Right lobe of liver (tissue), 6 donors: Measurements from ENCODE around the gene VSIG10L. TPM values are rescaled to one million over a fixed set of nuclear protein-coding genes. Genes with fewer than 3 reads are reported as not detected.
A peak's percentile ranks its signal among the peaks of the same experiment; 100 is the strongest.

Experiments
- ATAC-seq, 4 donors: fragments of 200-7000 bp; cut with Tn5 transposase; one replicate each; pipeline ENCODE4 v1.9.1; 2020; ENCODE audit warnings: mild to moderate bottlenecking in 4 of 4, moderate library complexity in 4 of 4
- DNase-seq, 3 donors: peaks; one replicate each; pipeline ENCODE4 v3.0.0-alpha.2; 2020
- H3K27ac ChIP-seq, 3 donors: fragments of 200-600 bp; one replicate each; pipeline ENCODE4 v1.8.0; 2022
- H3K27me3 ChIP-seq, 2 donors: fragments of 200-600 bp; one replicate each; pipeline ENCODE4 v1.8.0; 2022
- H3K36me3 ChIP-seq, 4 donors: fragments of 200-600 bp; sonication (generic) in 1 of 4; one replicate each; pipeline versions ENCODE4 v1.5.1 to v1.8.0; 2017 to 2022; ENCODE audit warnings: control low read depth in 1 of 4
- H3K4me1 ChIP-seq, 4 donors: fragments of 200-600 bp; sonication (generic) in 1 of 4; one replicate each; pipeline versions ENCODE4 v1.5.1 to v1.8.0; 2017 to 2022; ENCODE audit warnings: control low read depth in 1 of 4
- H3K4me3 ChIP-seq, 3 donors: fragments of 200-600 bp; one replicate each; pipeline ENCODE4 v1.8.0; 2022
- H3K9me3 ChIP-seq, 4 donors: fragments of 200-600 bp; sonication (generic) in 1 of 4; one replicate each; pipeline versions ENCODE4 v1.5.1 to v1.8.0; 2017 to 2022; ENCODE audit warnings: control low read depth in 1 of 4
- POLR2A ChIP-seq: fragments of 450-650 bp; IDR thresholded peaks from one replicate; pipeline ENCODE4 v1.6.1; 2017; ENCODE audit warnings: antibody characterized with exemption, mild to moderate bottlenecking
- WGBS: methylation state at CpG from one replicate; pipeline ENCODE4 v1.1.6; 2018; ENCODE audit warnings: low coverage, low lambda C conversion rate; ENCODE audit not compliant: insufficient coverage; ENCODE audit errors: missing lambda C conversion rate; 5-methylcytosine and 5-hydroxymethylcytosine counted together
- intact Hi-C, 2 donors: fragments of 100-400 bp; cut with DNase I; formaldehyde crosslinking; loops; one replicate each; pipeline versions ENCODE4 v1.11.2 to v1.14.1; 2022
- total RNA-seq, 6 experiments: library from RNA; depleted of rRNA in 2 of 6; stranded (reverse); fragments of >200 nt in 2 of 6; fragmentation: NEBNext Ultra II Directional in 3 of 6; extraction: Animal tissue kit (Norgen Biotek cat#: 25700) in 3 of 6; gene quantifications; one replicate each; pipeline versions ENCODE4 v1.1.0 to v1.2.4, GENCODE V29; 2016 to 2023
- TF ChIP-seq, protein P1 (sequence below), 4 donors: fragments of 200-600 bp in 3 of 4; fragments of 450-650 bp in 1 of 4; IDR thresholded peaks; one replicate each; pipeline versions ENCODE4 v1.5.1 to v1.8.0; 2016 to 2022; ENCODE audit warnings: antibody characterized with exemption in 4 of 4, mild to moderate bottlenecking in 2 of 4
- donor health status: DM: no; HTN: yes; CAD: no.
- donor health status: DM: no; HTN: no; CAD: no.
- donor health status: DM: no; HTN: no; CAD: no.
- donor health status: DM: no; HTN: yes; CAD: no.
- donor health status: DM: no; HTN: yes; CAD: no.

The VSIG10L gene
- total RNA-seq, 6 experiments from 2014 or later = 1.3 to 4.5 (median 2.8) TPM

DNA sequence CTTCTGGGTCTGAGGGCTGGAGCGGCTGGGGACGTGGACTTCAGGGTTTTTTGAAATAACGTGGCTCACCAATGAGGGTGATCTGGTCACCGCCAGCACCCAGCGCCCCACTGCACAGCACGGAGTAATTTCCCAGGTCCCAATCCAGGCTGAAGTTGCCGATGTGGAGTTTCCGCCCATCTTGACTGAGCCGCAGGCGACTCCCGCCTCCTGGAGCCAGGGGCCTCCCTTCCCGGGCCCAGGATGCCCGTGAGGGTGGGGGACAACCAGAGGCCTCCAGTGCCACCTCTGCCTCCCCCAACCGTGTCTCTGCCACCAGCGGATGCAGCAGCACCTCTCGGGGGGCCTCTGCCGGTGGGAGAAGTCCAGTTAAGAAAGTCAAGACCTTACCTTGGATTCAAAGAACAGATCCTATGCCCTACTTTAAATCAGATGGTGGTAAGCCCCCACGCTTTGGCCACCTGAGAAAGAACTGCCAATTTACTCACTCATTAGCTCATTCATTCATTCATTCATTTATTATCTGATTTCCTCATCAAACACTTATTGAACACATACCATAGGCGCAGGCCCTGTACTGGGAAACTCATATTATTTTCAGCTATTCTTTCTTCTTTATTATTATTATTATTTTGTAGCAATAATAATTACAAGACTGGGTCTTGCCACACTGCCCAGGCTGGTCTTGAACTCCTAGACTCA, 3.9 kb downstream of the VSIG10L start:
- peaks cover 0 to 18% (median 0%) of the 10 kb centered on the region in 4 donors for H3K4me1 ChIP-seq
- WGBS = 81% methylated on average over 5 of the region's 19 CpGs
- no peaks in the 10 kb centered on the region for H3K9me3 ChIP-seq
- peak overlapping the region in 1 of 3 donors; percentile 65 for H3K4me3 ChIP-seq
- no peak for DNase-seq
- TF ChIP-seq POLR2A = no peak
- TF ChIP-seq, protein P1, sequence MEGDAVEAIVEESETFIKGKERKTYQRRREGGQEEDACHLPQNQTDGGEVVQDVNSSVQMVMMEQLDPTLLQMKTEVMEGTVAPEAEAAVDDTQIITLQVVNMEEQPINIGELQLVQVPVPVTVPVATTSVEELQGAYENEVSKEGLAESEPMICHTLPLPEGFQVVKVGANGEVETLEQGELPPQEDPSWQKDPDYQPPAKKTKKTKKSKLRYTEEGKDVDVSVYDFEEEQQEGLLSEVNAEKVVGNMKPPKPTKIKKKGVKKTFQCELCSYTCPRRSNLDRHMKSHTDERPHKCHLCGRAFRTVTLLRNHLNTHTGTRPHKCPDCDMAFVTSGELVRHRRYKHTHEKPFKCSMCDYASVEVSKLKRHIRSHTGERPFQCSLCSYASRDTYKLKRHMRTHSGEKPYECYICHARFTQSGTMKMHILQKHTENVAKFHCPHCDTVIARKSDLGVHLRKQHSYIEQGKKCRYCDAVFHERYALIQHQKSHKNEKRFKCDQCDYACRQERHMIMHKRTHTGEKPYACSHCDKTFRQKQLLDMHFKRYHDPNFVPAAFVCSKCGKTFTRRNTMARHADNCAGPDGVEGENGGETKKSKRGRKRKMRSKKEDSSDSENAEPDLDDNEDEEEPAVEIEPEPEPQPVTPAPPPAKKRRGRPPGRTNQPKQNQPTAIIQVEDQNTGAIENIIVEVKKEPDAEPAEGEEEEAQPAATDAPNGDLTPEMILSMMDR (IDR thresholded peaks at IDR 0.05) = no peak
- no peaks in the 10 kb centered on the region for H3K27me3 ChIP-seq
- intact Hi-C loops = loop anchor here in 1 of 2 donors (5.0 kb wide), 1 partner anchor 69 kb away; no protein-coding TSS in a partner anchor
- no peaks in the 10 kb centered on the region for H3K36me3 ChIP-seq
- no peak overlapping the region for H3K27ac ChIP-seq
- ATAC-seq = no peak

DNA sequence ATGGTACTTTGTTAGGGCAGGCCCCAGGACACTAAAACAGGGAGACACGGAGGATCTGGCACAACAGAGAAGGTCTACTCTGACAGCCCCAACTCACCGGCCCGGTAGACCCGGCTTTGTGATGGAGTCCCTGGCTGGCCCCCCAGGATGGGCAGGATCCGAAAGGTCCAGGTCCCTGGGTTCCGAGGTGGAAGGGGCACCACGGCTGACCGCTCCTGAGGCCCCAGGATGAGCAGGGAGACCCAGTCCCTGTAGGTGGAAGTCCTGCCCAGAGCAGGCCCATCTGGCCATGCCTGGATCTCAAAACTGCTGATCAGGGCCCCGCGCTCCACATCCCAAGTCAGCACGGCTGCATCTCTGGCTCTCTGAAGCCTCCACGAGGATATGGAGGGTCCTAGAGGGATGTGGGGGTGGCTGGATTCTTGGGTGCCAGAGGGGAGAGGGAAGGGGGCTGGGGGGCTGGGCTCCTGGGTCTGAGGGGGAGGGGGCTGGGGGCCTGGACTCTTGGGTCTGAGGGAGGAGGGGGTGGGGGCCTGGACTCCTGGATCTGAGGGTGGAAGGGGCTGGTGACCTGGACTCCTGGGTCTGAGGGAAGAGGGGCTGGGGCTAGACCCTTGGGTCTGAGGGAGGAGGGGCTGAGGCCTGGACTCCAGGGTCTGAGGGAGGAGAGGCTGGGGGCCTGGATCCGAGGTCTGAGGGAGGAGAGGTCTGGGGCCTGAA, 4.6 kb downstream of the VSIG10L start:
- WGBS = 86% methylated on average over 6 of the region's 13 CpGs
- no peak for DNase-seq
- intact Hi-C loops = loop anchor here in 1 of 2 donors (5.0 kb wide), 1 partner anchor 70 kb away; no protein-coding TSS in a partner anchor

DNA sequence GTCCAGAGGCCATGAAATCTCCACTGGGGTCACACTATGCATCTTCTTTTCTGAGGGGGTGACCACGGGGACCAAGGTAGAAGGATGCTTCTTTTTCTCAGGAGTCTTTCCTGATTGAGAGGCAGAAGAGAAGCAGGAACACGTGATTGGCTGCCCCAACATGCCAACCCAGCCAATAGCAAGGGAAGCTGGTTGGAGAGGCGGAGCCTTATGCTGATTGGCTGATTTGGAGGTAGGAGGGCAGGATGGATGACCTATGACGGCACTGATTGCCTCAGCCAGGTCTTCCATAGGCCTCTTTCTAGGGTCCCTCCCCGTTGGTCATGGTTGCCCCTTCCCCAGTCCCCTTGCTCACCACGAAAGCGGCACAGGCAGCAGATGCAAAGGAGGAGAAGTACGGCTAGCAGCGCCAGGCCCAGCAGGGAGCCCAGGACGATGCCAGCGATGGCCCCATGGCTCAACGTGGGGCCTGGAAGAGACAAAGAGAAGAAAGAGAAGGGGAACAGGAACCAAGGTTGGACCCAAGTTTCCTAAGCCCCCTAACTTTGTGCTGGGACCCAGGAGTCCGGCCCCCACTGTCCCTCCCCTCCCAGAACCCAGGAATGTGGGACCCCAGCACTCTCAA, 8.0 kb downstream of the VSIG10L start:
- Histone ChIP-seq H3K27ac (no peak overlapping the region), H3K27me3 (no peaks in the 10 kb centered on the region), H3K4me1 (peaks cover 0 to 7% (median 0%) of the 10 kb centered on the region in 4 donors), H3K4me3 (no peak overlapping the region), H3K36me3 (no peaks in the 10 kb centered on the region), H3K9me3 (no peaks in the 10 kb centered on the region)
- intact Hi-C loops = no loop called here
- no peak for DNase-seq
- no peak for TF ChIP-seq POLR2A
- TF ChIP-seq, protein P1 (IDR thresholded peaks at IDR 0.05) = no peak
- 87% methylated on average over 5 of the region's 13 CpGs for WGBS
- no peak for ATAC-seq

More for the DNA sequence above, 4.6 kb downstream of the VSIG10L start:
- no peaks in the 10 kb centered on the region for H3K9me3 ChIP-seq
- H3K4me3 ChIP-seq = no peak overlapping the region
- no peak overlapping the region for H3K27ac ChIP-seq
- no peaks in the 10 kb centered on the region for H3K27me3 ChIP-seq
- no peaks in the 10 kb centered on the region for H3K36me3 ChIP-seq
- TF ChIP-seq POLR2A = no peak
- no peak for ATAC-seq
- peaks cover 0 to 18% (median 0%) of the 10 kb centered on the region in 4 donors for H3K4me1 ChIP-seq

DNA sequence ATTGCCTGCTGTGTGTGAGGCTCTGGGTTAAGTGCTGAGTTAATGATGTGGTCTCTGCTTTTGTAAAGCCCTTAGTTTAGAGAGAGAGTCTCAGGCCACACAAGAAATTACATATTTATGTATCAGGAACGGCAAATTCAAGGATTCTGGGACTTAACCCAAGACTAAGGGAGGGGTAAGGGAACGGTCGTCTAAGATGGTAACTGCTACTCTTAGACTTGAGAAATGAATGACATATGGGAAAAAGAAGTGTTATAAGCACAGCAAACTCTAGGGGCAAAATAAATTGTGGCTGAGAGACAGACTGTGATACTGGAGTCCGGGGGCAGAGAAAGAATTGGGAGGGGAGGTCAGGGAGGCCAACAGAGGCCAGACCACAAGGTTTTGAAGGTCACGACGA, 10.2 kb downstream of the VSIG10L start:
- Histone ChIP-seq H3K27me3 (peaks cover 0 to 14% of the 10 kb centered on the region in 2 donors), H3K9me3 (no peaks in the 10 kb centered on the region), H3K27ac (no peak overlapping the region), H3K4me1 (peaks cover 0 to 7% (median 0%) of the 10 kb centered on the region in 4 donors), H3K4me3 (no peak overlapping the region), H3K36me3 (no peaks in the 10 kb centered on the region)
- 92% methylated on average over 6 of the region's 6 CpGs for WGBS
- intact Hi-C loops = no loop called here
- ATAC-seq (no peak), DNase-seq (no peak)
- TF ChIP-seq, protein P1 (IDR thresholded peaks at IDR 0.05) = no peak
